Measurements from ENCODE around the gene GRK5. TPM values are rescaled to one million over a fixed set of nuclear protein-coding genes. Genes with fewer than 3 reads are reported as not detected.

Gene GRK5
- total RNA-seq, 1 donor from 2014 or later, result 43.2 TPM

- Mint-ChIP-seq H3K27ac (ENCODE audit: unreplicated experiment) (no peak overlapping the region), H3K4me3 (ENCODE audit: unreplicated experiment) (no peak overlapping the region), H3K27me3 (ENCODE audit: unreplicated experiment) (no peaks in the 10 kb centered on the region), H3K4me1 (ENCODE audit: unreplicated experiment) (peaks cover 28% of the 10 kb centered on the region), H3K36me3 (ENCODE audit: unreplicated experiment) (peaks cover 6% of the 10 kb centered on the region), H3K9me3 (ENCODE audit: unreplicated experiment) (no peaks in the 10 kb centered on the region)
- DNase-seq (ENCODE audit: extremely low spot score, unreplicated experiment), result no peak
- no peak for TF ChIP-seq CTCF (IDR thresholded peaks at IDR 0.05)
These were observed 102.0 kb downstream of the GRK5 start for GRCh38 chr10:119309423-119309770.

GRCh38 chr10:119310806-119311205, 103.4 kb downstream of the GRK5 start:
- no peak for TF ChIP-seq CTCF (IDR thresholded peaks at IDR 0.05)
- Mint-ChIP-seq H3K27me3 (ENCODE audit: unreplicated experiment) (no peaks in the 10 kb centered on the region), H3K4me1 (ENCODE audit: unreplicated experiment) (peaks cover 31% of the 10 kb centered on the region), H3K9me3 (ENCODE audit: unreplicated experiment) (no peaks in the 10 kb centered on the region), H3K27ac (ENCODE audit: unreplicated experiment) (no peak overlapping the region), H3K4me3 (ENCODE audit: unreplicated experiment) (no peak overlapping the region), H3K36me3 (ENCODE audit: unreplicated experiment) (peaks cover 6% of the 10 kb centered on the region)
- no peak for DNase-seq (ENCODE audit: extremely low spot score, unreplicated experiment)

- Mint-ChIP-seq H3K4me1 (ENCODE audit: unreplicated experiment) (peaks cover 32% of the 10 kb centered on the region), H3K27me3 (ENCODE audit: unreplicated experiment) (no peaks in the 10 kb centered on the region), H3K9me3 (ENCODE audit: unreplicated experiment) (no peaks in the 10 kb centered on the region), H3K36me3 (ENCODE audit: unreplicated experiment) (peaks cover 6% of the 10 kb centered on the region), H3K4me3 (ENCODE audit: unreplicated experiment) (no peak overlapping the region), H3K27ac (ENCODE audit: unreplicated experiment) (peak overlapping the region; percentile 4)
- no peak for TF ChIP-seq CTCF (IDR thresholded peaks at IDR 0.05)
- DNase-seq (ENCODE audit: extremely low spot score, unreplicated experiment), result no peak
These were observed 104.9 kb downstream of the GRK5 start for GRCh38 chr10:119312241-119312640.

GRCh38 chr10:119313024-119313423, 105.7 kb downstream of the GRK5 start:
- H3K36me3 Mint-ChIP-seq (ENCODE audit: unreplicated experiment), result peaks cover 6% of the 10 kb centered on the region
- H3K4me1 Mint-ChIP-seq (ENCODE audit: unreplicated experiment), result peaks cover 39% of the 10 kb centered on the region
- H3K9me3 Mint-ChIP-seq (ENCODE audit: unreplicated experiment), result no peaks in the 10 kb centered on the region
- H3K27ac Mint-ChIP-seq (ENCODE audit: unreplicated experiment), result no peak overlapping the region
- no peaks in the 10 kb centered on the region for H3K27me3 Mint-ChIP-seq (ENCODE audit: unreplicated experiment)
- TF ChIP-seq CTCF (IDR thresholded peaks at IDR 0.05), result no peak
- no peak for DNase-seq (ENCODE audit: extremely low spot score, unreplicated experiment)
- no peak overlapping the region for H3K4me3 Mint-ChIP-seq (ENCODE audit: unreplicated experiment)

- no peak for TF ChIP-seq CTCF (IDR thresholded peaks at IDR 0.05)
- peaks cover 44% of the 10 kb centered on the region for H3K4me1 Mint-ChIP-seq (ENCODE audit: unreplicated experiment)
- peaks cover 6% of the 10 kb centered on the region for H3K36me3 Mint-ChIP-seq (ENCODE audit: unreplicated experiment)
- no peak overlapping the region for H3K4me3 Mint-ChIP-seq (ENCODE audit: unreplicated experiment)
- no peaks in the 10 kb centered on the region for H3K27me3 Mint-ChIP-seq (ENCODE audit: unreplicated experiment)
- no peak for DNase-seq (ENCODE audit: extremely low spot score, unreplicated experiment)
- no peak overlapping the region for H3K27ac Mint-ChIP-seq (ENCODE audit: unreplicated experiment)
- H3K9me3 Mint-ChIP-seq (ENCODE audit: unreplicated experiment), result no peaks in the 10 kb centered on the region
These were observed 106.3 kb downstream of the GRK5 start for GRCh38 chr10:119313644-119314043.
